ENCODE data around the gene ADAMTS13. TPM values are rescaled to one million over a fixed set of nuclear protein-coding genes. Genes with fewer than 3 reads are reported as not detected.

The ADAMTS13 gene
- total and polyA plus RNA-seq, 4 donors: 6.5 to 13.3 (median 10.4) TPM

GRCh38 chr9:133491656-133491925, 69.4 kb downstream of the ADAMTS13 start:
- H3K27ac ChIP-seq (ENCODE audit: low read depth in 1 of 2, low read length in 2 of 2): no peak overlapping the region

More at GRCh38 chr9:133491656-133491925, 69.4 kb downstream of the ADAMTS13 start:
- Histone ChIP-seq H3K27me3 (ENCODE audit: control insufficient read depth in 4 of 4, insufficient read depth in 4 of 4, low read length in 3 of 4) (no peaks in the 10 kb centered on the region), H3K4me1 (ENCODE audit: control insufficient read depth in 4 of 4, insufficient read depth in 4 of 4, low read length in 3 of 4) (no peaks in the 10 kb centered on the region), H3K9ac (ENCODE audit: low read depth in 1 of 2, low read length in 2 of 2) (no peak overlapping the region), H3K4me3 (ENCODE audit: low read depth in 1 of 3, low read length in 3 of 3) (no peak overlapping the region), H3K36me3 (ENCODE audit: control insufficient read depth in 4 of 4, insufficient read depth in 3 of 4, low read depth in 1 of 4, low read length in 3 of 4) (no peaks in the 10 kb centered on the region), H3K9me3 (ENCODE audit: control insufficient read depth in 4 of 4, low read length in 3 of 4) (no peaks in the 10 kb centered on the region)
- TF ChIP-seq, protein P1, sequence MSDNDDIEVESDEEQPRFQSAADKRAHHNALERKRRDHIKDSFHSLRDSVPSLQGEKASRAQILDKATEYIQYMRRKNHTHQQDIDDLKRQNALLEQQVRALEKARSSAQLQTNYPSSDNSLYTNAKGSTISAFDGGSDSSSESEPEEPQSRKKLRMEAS (IDR thresholded peaks at IDR 0.05): no peak
- TF ChIP-seq SP1 (IDR thresholded peaks at IDR 0.05) (no peak), YY1 (IDR thresholded peaks at IDR 0.05) (no peak), HNF4G (IDR thresholded peaks at IDR 0.05) (no peak), GABPA (IDR thresholded peaks at IDR 0.05 in 1 of 2, conservative IDR thresholded peaks at IDR 0.05 in 1 of 2) (no peak), RAD21 (IDR thresholded peaks at IDR 0.05) (no peak), CTCF (IDR thresholded peaks at IDR 0.05; ENCODE audit: low read depth, low read length, missing input control) (no peak), EGR1 (IDR thresholded peaks at IDR 0.05; ENCODE audit: low read depth in 2 of 2) (no peak), HNF4A (conservative IDR thresholded peaks at IDR 0.05) (no peak), NR2F2 (IDR thresholded peaks at IDR 0.05) (no peak), TAF1 (conservative IDR thresholded peaks at IDR 0.05) (no peak), RXRA (IDR thresholded peaks at IDR 0.05) (no peak), JUND (IDR thresholded peaks at IDR 0.05) (no peak), ZBTB33 (IDR thresholded peaks at IDR 0.05) (no peak), FOXA2 (IDR thresholded peaks at IDR 0.05) (no peak)
- TF ChIP-seq, protein P2, sequence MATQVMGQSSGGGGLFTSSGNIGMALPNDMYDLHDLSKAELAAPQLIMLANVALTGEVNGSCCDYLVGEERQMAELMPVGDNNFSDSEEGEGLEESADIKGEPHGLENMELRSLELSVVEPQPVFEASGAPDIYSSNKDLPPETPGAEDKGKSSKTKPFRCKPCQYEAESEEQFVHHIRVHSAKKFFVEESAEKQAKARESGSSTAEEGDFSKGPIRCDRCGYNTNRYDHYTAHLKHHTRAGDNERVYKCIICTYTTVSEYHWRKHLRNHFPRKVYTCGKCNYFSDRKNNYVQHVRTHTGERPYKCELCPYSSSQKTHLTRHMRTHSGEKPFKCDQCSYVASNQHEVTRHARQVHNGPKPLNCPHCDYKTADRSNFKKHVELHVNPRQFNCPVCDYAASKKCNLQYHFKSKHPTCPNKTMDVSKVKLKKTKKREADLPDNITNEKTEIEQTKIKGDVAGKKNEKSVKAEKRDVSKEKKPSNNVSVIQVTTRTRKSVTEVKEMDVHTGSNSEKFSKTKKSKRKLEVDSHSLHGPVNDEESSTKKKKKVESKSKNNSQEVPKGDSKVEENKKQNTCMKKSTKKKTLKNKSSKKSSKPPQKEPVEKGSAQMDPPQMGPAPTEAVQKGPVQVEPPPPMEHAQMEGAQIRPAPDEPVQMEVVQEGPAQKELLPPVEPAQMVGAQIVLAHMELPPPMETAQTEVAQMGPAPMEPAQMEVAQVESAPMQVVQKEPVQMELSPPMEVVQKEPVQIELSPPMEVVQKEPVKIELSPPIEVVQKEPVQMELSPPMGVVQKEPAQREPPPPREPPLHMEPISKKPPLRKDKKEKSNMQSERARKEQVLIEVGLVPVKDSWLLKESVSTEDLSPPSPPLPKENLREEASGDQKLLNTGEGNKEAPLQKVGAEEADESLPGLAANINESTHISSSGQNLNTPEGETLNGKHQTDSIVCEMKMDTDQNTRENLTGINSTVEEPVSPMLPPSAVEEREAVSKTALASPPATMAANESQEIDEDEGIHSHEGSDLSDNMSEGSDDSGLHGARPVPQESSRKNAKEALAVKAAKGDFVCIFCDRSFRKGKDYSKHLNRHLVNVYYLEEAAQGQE (IDR thresholded peaks at IDR 0.05): no peak
- WGBS: 88% methylated on average over 8 of the region's 8 CpGs
- no peak for DNase-seq (ENCODE audit: low spot score)

All from liver (tissue), 9 donors.